22Rv1 (cell line): ENCODE data around the gene FAM3C.

Source experiments
- H3K27ac ChIP-seq: fragments of 450-650 bp; 2 replicates; pipeline ENCODE4 v1.5.1; 2017
- ZFX ChIP-seq: fragments of 450-650 bp; IDR thresholded peaks from 2 replicates; pipeline ENCODE4 v1.6.1; 2017; ENCODE audit warnings: antibody characterized with exemption, borderline replicate concordance
- TF ChIP-seq, protein P1 (sequence below): fragments of 450-650 bp; IDR thresholded peaks from 2 replicates; pipeline ENCODE4 v1.5.1; 2017; ENCODE audit warnings: mild to moderate bottlenecking

Gene FAM3C

DNA sequence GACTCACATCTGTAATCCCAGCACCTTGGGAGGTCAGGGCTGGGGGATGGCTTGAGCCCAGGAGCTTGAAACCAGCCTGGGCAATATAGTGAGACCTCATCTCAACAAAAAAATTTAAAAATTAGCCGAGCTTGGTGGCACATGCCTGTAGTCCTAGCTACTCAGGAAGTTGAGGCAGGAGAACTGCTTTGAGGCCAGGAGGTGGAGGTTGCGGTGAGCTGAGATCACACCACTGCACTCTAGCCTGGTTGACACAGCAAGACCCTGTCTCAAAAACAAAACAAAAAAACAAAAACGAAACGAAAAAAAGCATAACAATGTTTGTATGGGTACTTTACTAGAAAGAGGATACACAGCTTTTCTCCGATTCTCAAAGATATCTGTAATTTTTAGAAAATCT lies 35.5 kb downstream of the FAM3C start:
- no peak overlapping the region for H3K27ac ChIP-seq
- TF ChIP-seq, protein P1, sequence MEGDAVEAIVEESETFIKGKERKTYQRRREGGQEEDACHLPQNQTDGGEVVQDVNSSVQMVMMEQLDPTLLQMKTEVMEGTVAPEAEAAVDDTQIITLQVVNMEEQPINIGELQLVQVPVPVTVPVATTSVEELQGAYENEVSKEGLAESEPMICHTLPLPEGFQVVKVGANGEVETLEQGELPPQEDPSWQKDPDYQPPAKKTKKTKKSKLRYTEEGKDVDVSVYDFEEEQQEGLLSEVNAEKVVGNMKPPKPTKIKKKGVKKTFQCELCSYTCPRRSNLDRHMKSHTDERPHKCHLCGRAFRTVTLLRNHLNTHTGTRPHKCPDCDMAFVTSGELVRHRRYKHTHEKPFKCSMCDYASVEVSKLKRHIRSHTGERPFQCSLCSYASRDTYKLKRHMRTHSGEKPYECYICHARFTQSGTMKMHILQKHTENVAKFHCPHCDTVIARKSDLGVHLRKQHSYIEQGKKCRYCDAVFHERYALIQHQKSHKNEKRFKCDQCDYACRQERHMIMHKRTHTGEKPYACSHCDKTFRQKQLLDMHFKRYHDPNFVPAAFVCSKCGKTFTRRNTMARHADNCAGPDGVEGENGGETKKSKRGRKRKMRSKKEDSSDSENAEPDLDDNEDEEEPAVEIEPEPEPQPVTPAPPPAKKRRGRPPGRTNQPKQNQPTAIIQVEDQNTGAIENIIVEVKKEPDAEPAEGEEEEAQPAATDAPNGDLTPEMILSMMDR, result no peak
- TF ChIP-seq ZFX, result no peak

GRCh38 chr7:121355574-121355973 lies 40.5 kb downstream of the FAM3C start:
- TF ChIP-seq, protein P1, result no peak
- no peak for TF ChIP-seq ZFX
- no peak overlapping the region for H3K27ac ChIP-seq

GRCh38 chr7:121352323-121352722 lies 43.8 kb downstream of the FAM3C start:
- no peak overlapping the region for H3K27ac ChIP-seq
- TF ChIP-seq ZFX, result no peak
- TF ChIP-seq, protein P1, result no peak

GRCh38 chr7:121351682-121352081 lies 44.4 kb downstream of the FAM3C start:
- no peak overlapping the region for H3K27ac ChIP-seq
- TF ChIP-seq ZFX, result no peak
- TF ChIP-seq, protein P1, result no peak

DNA sequence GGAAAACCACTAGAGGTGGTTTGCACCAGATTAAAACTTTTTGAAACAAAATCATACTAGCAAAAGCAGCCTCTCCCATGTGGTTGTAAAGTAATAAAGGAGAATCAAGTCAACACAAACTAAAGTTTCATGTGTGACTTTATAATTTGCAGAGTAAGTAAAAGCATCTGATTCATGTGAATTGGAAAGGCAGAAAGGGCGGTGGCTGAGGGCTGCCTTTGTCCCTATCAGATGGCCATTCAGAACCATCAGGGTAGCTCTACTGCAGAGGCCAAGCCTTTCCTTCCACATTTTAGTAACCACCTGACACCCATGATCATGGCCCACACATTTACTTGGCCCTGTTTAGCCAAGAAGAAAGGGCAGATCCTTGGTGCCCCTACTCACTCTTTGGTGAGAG lies 51.6 kb downstream of the FAM3C start:
- TF ChIP-seq, protein P1, result no peak
- TF ChIP-seq ZFX, result no peak
- no peak overlapping the region for H3K27ac ChIP-seq

DNA sequence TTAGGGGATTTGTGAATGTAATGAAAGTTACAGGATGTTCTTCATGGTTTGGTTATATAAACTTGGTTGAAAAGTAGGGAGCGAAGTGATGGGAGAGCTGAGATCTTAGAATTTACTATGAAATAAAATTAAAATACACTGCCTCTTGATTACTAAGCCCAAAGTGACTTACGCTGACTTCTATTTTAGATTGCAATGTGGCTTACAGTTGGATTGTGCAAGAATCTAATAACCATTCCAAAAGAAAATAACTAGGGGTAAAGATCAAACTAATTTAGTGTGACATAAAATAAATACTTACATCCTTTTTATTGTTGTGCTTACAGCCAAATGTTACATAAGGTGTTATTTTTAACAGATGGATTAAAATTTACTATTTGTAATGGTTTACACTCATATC lies 52.0 kb downstream of the FAM3C start:
- TF ChIP-seq ZFX, result no peak
- TF ChIP-seq, protein P1, result no peak
- no peak overlapping the region for H3K27ac ChIP-seq

DNA sequence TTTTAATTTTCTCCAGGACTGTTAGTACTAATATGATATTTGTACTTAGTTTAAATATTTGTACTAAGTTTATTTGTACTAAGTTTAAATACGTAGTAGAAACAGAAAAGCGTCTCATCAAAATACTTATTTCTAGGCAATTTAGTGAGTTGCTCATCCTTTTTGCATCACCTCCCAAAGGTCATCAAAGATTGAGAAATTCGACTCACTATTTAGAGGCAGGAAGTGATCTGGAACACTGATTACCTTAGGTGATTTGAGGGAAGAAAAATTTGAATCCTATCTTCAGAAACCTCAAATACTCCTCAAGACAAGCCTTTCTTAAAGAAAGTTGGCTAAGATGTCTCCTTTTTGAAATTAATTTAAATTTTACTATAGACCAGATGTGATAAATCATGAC lies 52.8 kb downstream of the FAM3C start:
- no peak for TF ChIP-seq ZFX
- TF ChIP-seq, protein P1, result no peak
- H3K27ac ChIP-seq, result no peak overlapping the region
